ENCODE results near the gene GATD1. TPM values are rescaled to one million over a fixed set of nuclear protein-coding genes. Genes with fewer than 3 reads are reported as not detected.

GATD1 gene
- total and polyA plus RNA-seq, 9 of the 15 experiments (the other 6 are each of a cell fraction or from before 2014, with no cell fraction given) = 2.8 to 144 (median 36.9) TPM

DNA sequence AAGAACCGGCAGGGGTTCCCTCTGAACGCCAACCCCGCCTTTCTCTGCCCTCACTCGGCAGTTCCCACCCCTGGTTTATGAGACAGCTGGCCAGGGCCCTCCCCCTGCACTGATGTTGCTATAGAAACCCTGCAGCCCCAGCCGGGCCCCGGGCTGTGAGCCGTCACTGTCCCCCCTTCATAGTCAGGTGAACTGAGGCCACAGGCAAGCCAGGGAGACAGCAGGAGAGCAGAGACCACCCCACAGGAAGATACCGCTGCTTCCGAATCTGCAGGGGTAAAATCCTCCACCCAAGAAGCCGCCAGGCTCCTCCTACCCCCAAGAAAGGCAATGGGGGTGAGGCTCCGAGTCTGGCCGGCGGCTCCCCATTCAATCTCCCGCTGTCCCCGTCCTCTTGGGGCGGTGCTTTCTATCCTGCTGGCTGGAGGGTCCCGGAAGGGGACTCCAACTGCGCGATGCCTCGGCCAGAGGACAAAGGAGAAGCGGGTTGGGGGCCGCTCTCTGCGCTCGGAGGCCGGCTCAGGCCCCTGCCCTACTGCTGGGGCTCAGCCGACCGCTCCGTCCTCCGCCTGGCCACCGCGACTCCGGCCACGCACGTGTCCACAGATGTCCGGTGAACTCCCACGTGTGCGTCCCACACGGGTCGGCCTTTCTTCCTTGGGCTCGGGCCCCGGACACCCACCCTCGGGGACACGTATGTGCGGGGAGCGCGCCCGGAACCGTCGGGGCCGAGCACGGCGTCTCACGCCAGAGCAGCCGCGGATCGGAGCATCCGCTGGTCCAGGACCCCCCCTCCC lies 20.2 kb upstream of the GATD1 start:
- H3K4me3 ChIP-seq = peak overlapping the region; percentile 73
- H3K4me1 ChIP-seq (replicated peaks in 1 of 2; ENCODE audit: control insufficient read depth in 2 of 2, insufficient read depth in 2 of 2, low read length in 2 of 2) = peaks cover 7 to 95% of the 10 kb centered on the region in 2 experiments
- peaks cover 53% of the 10 kb centered on the region; the same call in 1 of the 3 replicates for H3K36me3 ChIP-seq (ENCODE audit: control insufficient read depth, insufficient read depth, low read length)
- H3K9ac ChIP-seq (ENCODE audit: insufficient read depth in 1 of 2, low read depth in 2 of 2, low read length in 2 of 2) = peak overlapping the region; percentile 66 to 95
- ChIA-PET POLR2A (interaction anchor here (0.6 to 2.2 kb wide), 11 partner anchors 9 to 92 kb away, joined by 3 to 26 read pairs (median 3); partner anchors contain the start of genes RPLP2 and TALDO1), CTCF (ENCODE audit: low intra/inter-chr PET ratio) (interaction anchor here (2.4 kb wide), 1 partner anchor 69 kb away, joined by 10 read pairs; no protein-coding TSS in a partner anchor)
- H2AFZ ChIP-seq (ENCODE audit: low read depth, low read length) = peak overlapping the region; percentile 79
- DNase-seq (ENCODE audit: extremely low read depth in 1 of 4, low spot score in 3 of 4) (peak; percentile 63 to 84 (median 74)), ATAC-seq (peak; percentile 71), FAIRE-seq (peak; percentile 78)
- under 1% methylated on average over 40 of the region's 57 CpGs for WGBS (ENCODE audit: insufficient coverage, low coverage, missing lambda C conversion rate)
- H3K4me2 ChIP-seq (ENCODE audit: insufficient read depth, low read length) = peak overlapping the region; percentile 91
- H3K27me3 ChIP-seq (ENCODE audit: control insufficient read depth in 2 of 2, insufficient read depth in 2 of 2, low read length in 2 of 2) = no peaks in the 10 kb centered on the region
- H4K20me1 ChIP-seq (replicated peaks; ENCODE audit: control insufficient read depth, insufficient read depth, low read length) = no peaks in the 10 kb centered on the region
- intact Hi-C loops (cut with micrococcal nuclease) = loop anchor here (5.0 to 10.0 kb wide), 2 partner anchors 70 to 233 kb away; partner anchors contain the start of genes LMNTD2 and RASSF7
- H3K9me1 ChIP-seq (ENCODE audit: control insufficient read depth, insufficient read depth, low read length) = no peaks in the 10 kb centered on the region
- BruUV-seq (replicated peaks) = TSS peak; percentile 36
- no peaks in the 10 kb centered on the region for H3K9me3 ChIP-seq (replicated peaks; ENCODE audit: control insufficient read depth, insufficient read depth, low read depth, low read length)
- in situ Hi-C loops (cut with MboI) = no loop called here
- peak overlapping the region; percentile 71 for H3K27ac ChIP-seq (ENCODE audit: extremely low read depth, low read depth, low read length)
- H3K79me2 ChIP-seq (ENCODE audit: control insufficient read depth, insufficient read depth, low read length) = peaks cover 26% of the 10 kb centered on the region
- TF ChIP-seq PTRF (tag; IDR thresholded peaks at IDR 0.05) (no peak), GABPB1 (CRISPR knock-in tag; IDR thresholded peaks at IDR 0.05) (peak; percentile 57; the same call in 1 of the 2 replicates), ZNF707 (CRISPR knock-in tag; conservative IDR thresholded peaks at IDR 0.05) (no peak), FOXK2 (conservative IDR thresholded peaks at IDR 0.05 in 1 of 2, IDR thresholded peaks at IDR 0.05 in 1 of 2; ENCODE audit: low read depth in 2 of 2) (no peak), ZNF23 (CRISPR knock-in tag; IDR thresholded peaks at IDR 0.05) (no peak), CXXC5 (CRISPR knock-in tag; IDR thresholded peaks at IDR 0.05) (peak; percentile 72), SIN3A (IDR thresholded peaks at IDR 0.05; ENCODE audit: borderline replicate concordance in 2 of 2, control insufficient read depth in 1 of 2, low read depth in 2 of 2, low read length in 2 of 2) (peak; percentile 89 to 94; a peak in 3 of 4 replicates)
- TF ChIP-seq, protein P1, sequence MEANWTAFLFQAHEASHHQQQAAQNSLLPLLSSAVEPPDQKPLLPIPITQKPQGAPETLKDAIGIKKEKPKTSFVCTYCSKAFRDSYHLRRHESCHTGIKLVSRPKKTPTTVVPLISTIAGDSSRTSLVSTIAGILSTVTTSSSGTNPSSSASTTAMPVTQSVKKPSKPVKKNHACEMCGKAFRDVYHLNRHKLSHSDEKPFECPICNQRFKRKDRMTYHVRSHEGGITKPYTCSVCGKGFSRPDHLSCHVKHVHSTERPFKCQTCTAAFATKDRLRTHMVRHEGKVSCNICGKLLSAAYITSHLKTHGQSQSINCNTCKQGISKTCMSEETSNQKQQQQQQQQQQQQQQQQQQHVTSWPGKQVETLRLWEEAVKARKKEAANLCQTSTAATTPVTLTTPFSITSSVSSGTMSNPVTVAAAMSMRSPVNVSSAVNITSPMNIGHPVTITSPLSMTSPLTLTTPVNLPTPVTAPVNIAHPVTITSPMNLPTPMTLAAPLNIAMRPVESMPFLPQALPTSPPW (CRISPR knock-in tag; IDR thresholded peaks at IDR 0.05) = peak; percentile 71
- TF ChIP-seq, protein P2, sequence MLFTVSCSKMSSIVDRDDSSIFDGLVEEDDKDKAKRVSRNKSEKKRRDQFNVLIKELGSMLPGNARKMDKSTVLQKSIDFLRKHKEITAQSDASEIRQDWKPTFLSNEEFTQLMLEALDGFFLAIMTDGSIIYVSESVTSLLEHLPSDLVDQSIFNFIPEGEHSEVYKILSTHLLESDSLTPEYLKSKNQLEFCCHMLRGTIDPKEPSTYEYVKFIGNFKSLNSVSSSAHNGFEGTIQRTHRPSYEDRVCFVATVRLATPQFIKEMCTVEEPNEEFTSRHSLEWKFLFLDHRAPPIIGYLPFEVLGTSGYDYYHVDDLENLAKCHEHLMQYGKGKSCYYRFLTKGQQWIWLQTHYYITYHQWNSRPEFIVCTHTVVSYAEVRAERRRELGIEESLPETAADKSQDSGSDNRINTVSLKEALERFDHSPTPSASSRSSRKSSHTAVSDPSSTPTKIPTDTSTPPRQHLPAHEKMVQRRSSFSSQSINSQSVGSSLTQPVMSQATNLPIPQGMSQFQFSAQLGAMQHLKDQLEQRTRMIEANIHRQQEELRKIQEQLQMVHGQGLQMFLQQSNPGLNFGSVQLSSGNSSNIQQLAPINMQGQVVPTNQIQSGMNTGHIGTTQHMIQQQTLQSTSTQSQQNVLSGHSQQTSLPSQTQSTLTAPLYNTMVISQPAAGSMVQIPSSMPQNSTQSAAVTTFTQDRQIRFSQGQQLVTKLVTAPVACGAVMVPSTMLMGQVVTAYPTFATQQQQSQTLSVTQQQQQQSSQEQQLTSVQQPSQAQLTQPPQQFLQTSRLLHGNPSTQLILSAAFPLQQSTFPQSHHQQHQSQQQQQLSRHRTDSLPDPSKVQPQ (CRISPR knock-in tag; IDR thresholded peaks at IDR 0.05; ENCODE audit: borderline replicate concordance) = no peak
- TF ChIP-seq, protein P3, sequence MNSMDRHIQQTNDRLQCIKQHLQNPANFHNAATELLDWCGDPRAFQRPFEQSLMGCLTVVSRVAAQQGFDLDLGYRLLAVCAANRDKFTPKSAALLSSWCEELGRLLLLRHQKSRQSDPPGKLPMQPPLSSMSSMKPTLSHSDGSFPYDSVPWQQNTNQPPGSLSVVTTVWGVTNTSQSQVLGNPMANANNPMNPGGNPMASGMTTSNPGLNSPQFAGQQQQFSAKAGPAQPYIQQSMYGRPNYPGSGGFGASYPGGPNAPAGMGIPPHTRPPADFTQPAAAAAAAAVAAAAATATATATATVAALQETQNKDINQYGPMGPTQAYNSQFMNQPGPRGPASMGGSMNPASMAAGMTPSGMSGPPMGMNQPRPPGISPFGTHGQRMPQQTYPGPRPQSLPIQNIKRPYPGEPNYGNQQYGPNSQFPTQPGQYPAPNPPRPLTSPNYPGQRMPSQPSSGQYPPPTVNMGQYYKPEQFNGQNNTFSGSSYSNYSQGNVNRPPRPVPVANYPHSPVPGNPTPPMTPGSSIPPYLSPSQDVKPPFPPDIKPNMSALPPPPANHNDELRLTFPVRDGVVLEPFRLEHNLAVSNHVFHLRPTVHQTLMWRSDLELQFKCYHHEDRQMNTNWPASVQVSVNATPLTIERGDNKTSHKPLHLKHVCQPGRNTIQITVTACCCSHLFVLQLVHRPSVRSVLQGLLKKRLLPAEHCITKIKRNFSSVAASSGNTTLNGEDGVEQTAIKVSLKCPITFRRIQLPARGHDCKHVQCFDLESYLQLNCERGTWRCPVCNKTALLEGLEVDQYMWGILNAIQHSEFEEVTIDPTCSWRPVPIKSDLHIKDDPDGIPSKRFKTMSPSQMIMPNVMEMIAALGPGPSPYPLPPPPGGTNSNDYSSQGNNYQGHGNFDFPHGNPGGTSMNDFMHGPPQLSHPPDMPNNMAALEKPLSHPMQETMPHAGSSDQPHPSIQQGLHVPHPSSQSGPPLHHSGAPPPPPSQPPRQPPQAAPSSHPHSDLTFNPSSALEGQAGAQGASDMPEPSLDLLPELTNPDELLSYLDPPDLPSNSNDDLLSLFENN (IDR thresholded peaks at IDR 0.05; ENCODE audit: low read depth in 2 of 2, low read length in 2 of 2) = no peak

All from K562 (cell line).